Body of pancreas (tissue), 4 donors: ENCODE results near the gene MCRIP1.

Source experiments
- POLR2A ChIP-seq, 3 donors: fragments of 450-650 bp; IDR thresholded peaks; one replicate each; pipeline ENCODE4 v1.6.1; 2016; ENCODE audit warnings: antibody characterized with exemption in 3 of 3, mild to moderate bottlenecking in 2 of 3
- TF ChIP-seq, protein P1 (sequence below), 7 experiments: fragments of 450-650 bp in 4 of 7; fragments of 200-600 bp in 3 of 7; sonication (generic) in 3 of 7; IDR thresholded peaks; one replicate each; pipeline ENCODE4 v1.5.1; 2016 to 2019; ENCODE audit warnings: antibody characterized with exemption in 7 of 7

DNA sequence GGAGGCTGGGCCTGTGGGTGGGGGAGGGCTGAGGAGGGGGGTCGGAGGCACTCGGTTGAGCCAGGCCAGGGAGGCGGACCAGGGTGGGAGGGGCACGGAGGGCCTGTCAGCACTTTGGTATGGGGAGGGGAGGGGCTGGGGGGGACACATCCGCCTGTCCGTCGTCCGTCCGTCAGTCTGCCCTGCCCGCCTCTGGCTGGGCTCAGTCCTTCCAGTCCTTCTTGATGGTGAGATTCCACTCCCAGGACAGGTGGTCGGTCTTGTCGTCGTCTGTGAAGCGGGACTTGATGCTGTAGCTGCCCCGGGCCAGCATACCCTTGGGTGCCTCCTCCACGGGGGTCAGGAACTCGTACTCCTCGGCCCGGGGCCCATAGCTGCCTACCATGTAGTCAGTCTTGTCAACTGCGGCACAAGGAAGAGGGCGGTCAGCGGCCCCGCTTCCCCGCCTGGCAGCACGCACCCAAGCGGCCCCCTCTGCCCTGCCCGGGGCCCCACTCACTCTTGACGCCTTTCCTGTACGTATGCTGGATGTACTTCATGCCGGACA, 35.7 kb upstream of the MCRIP1 start:
- TF ChIP-seq, protein P1, sequence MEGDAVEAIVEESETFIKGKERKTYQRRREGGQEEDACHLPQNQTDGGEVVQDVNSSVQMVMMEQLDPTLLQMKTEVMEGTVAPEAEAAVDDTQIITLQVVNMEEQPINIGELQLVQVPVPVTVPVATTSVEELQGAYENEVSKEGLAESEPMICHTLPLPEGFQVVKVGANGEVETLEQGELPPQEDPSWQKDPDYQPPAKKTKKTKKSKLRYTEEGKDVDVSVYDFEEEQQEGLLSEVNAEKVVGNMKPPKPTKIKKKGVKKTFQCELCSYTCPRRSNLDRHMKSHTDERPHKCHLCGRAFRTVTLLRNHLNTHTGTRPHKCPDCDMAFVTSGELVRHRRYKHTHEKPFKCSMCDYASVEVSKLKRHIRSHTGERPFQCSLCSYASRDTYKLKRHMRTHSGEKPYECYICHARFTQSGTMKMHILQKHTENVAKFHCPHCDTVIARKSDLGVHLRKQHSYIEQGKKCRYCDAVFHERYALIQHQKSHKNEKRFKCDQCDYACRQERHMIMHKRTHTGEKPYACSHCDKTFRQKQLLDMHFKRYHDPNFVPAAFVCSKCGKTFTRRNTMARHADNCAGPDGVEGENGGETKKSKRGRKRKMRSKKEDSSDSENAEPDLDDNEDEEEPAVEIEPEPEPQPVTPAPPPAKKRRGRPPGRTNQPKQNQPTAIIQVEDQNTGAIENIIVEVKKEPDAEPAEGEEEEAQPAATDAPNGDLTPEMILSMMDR (IDR thresholded peaks at IDR 0.05): no peak
- no peak for TF ChIP-seq POLR2A (IDR thresholded peaks at IDR 0.05)
